GM21447 (cell line): ENCODE results near the gene AJM1.
"Not testable (repeated sequence)": the region's sequence is repeated elsewhere in the genome, so short reads cannot be mapped to it uniquely, and the experiment has no call there.

Experiments used
- ATAC-seq: cut with Tn5 transposase; IDR thresholded peaks from one replicate; pipeline ENCODE4 v1.9.1; 2021; ENCODE audit not compliant: unreplicated experiment

Gene AJM1

DNA sequence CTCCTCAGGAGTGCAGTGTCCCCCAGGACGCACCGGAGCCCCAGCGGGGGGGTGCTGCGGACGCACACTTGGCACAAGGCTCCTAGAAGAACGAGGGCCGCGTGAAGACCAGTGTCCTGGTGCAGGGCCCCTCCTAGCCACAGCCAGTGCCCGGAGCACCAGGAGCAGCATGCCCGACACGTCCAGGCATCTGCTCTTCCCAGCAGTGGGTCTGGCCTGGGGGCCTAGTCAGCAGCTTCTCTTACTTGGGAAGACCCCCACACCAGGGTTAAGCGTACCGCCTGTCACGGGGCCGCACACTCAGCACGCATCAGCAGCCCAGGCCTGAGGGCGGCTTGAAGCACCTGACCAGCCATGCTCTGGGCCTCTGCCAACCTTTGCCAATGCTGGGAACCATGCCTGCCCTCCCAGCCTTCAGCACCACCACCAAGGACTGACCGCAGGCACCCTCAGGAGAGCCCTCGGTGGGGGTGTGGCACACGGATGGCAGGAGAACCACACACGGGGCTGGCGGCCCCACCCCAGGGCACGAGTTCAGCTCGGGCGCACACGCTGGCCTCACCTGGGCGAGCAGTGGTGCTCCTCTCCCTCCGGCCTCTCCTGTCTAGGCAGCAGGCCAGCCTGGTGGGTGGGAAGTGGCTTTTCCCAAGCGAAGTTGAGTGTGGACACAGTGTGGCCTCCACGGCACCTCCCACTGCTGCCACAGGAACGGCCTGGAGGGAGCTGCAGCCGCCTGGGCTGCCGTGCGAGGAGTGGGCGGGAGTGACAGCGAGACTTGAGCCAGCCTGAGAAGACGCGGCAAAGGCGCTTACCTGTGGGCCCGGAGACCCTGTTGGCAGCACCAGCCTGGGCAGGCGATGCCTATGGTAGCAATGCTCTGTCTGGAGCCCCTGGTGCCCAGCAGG is 12.0 kb upstream of the AJM1 start:
- ATAC-seq = no peak

DNA sequence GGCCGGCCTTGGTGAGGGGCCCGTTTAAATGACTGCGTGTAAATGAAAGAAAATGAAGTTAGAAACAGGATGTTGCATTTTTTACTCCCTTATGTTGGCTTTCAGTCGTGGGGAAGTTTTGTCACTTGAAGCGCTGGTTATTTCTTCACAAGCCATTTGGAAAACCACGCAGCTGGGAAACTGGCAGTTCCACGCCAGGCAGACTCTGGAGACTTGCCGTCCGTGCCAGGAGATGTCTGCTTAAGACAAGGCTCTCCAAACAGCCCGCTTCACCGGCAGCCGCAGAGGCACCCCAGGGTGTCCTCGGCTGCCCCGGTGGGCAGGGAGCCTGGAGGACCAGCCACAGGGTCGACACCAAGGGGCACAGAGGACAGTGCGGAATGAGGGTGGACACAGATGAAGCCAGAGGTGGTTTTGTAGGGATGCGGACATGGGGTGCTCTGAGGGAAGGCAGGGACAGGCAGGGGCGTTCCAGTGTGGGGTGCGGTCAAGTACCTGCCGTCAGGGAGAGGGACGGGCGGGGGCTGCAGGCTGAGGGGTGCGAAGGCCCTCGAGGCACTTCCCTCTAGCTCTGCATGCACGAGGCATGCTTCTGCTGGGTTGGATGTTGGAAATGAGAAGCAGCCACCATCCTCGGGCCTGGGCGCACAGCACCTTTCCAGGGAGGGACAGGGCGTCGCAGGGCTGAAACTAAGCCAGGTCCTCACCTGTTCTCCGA is 11.1 kb upstream of the AJM1 start:
- ATAC-seq = no peak

DNA sequence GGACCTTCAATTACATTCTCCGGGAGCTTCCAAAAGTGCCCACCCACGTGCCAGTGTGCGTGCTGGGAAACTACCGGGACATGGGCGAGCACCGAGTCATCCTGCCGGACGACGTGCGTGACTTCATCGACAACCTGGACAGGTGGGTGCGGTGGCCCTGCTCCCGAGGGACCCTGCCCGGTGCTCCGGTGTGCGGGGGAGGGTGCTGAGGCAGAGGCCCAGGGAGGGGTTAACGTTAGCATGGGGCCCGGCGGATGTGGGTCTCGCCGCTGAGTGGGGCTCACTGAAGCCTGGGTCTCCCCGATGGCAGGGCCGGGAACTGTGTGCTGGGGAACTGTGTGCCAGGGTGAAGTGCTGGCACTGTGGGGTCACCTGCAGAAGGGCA is 10.6 kb upstream of the AJM1 start:
- ATAC-seq = no peak

- no peak for ATAC-seq
Measured at GRCh38 chr9:136832581-136832980, 9.7 kb upstream of the AJM1 start.

- ATAC-seq = not testable (repeated sequence)
Measured at GRCh38 chr9:136833381-136834048, 8.8 kb upstream of the AJM1 start.

DNA sequence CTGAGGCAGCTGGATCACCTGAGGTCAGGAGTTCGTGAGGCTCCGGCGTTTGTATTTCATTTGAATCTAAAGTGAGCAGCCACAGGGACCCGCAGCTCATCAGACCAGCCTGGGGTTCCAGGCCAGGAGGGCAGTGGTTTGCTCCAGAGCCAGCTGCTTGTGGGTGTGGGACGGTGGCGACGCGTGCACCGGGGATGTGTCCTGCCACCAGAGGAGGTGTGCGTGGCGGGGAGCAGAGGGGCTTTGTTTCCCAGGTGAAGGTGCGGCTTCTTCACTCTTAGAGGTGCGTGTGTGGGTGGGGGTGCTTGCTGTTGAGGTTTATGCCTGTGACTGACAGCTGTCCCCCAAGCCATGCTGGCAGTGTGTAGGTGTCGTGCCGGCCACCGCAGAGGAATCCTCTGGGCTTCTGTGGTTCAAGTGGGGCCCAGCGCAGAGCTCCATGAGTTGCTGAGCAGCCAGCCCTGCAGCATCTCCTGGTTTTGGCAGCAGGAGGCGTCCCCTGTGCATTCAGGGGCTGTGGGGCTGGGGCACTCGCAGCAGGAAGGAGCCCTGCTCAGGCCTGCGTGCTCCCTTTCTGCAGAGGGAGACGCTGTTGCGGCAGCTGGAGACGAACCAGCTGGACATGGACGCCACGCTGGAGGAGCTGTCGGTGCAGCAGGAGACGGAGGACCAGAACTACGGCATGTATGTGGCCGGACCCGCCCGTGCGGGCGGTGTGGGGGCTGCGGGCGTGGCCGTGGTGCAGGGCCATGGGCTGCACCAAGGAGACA is 6.9 kb upstream of the AJM1 start:
- no peak for ATAC-seq

DNA sequence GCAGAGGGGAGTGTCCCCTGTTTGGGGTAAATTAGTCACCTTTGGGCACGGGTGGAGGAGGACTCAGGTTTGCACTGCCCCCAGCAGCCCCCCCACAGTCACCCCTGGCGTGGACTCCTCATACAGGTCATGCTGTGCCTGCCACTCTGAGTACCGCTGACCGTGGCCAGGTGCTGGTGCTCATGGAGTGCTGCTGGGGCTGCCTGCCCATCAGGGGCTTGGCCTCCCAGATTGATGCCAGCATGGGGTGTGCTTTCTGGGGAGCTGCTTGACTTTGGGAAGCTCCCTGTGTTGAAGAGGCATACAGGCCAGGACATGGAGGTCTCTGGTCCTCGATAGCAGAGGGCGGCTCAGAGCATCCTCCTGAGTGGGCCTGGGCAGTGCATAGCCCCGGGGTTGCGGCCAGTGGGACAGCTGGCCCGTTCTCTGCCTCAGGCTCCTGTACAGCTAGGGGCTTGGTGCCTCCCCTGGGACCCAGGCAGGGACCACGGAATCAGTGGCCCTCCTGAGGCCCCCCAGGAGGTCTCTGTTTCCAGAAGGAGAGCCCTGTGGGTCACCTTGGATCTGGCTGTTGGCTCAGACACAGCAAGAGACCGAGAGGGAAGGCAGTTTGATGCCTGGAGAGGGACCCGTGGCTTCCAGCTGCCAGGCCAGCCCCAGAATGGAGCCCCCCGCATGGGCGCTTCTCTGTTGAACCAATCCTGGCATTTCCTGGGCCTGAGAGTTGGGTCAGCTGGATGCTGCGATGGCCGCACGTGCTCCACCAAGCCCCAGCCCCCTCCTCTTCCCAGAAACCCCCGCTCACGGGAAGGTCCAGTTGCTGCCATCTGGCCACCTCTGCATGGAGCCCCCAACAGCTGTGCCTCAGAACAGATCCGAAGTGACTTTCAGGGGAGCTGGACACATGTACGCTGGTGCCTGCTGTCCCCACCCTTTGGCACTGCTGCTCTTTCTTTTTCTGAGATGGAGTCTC is 6.1 kb upstream of the AJM1 start:
- ATAC-seq = no peak

GRCh38 chr9:136837146-136837855 is 5.0 kb upstream of the AJM1 start:
- no peak for ATAC-seq

DNA sequence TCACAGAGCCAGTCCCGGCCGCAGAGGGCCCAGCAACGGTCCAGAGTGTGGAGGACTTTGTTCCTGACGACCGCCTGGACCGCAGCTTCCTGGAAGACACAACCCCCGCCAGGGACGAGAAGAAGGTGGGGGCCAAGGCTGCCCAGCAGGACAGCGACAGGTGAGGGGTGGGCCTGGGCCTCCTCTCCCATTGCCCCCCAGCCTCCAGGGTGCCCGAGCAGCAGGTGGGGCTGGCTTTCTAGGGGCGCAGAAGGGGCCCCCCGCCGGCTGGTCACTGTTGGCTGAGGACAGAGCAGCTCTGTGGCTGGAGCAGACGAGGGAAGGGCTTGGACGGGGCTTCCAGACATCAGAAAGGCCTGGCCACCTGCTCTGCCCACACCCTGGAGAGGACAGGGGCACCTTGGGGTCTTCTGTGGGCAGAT is 4.4 kb upstream of the AJM1 start:
- ATAC-seq = not testable (repeated sequence)

- ATAC-seq = no peak
Measured at GRCh38 chr9:136838314-136839228, 3.7 kb upstream of the AJM1 start.

DNA sequence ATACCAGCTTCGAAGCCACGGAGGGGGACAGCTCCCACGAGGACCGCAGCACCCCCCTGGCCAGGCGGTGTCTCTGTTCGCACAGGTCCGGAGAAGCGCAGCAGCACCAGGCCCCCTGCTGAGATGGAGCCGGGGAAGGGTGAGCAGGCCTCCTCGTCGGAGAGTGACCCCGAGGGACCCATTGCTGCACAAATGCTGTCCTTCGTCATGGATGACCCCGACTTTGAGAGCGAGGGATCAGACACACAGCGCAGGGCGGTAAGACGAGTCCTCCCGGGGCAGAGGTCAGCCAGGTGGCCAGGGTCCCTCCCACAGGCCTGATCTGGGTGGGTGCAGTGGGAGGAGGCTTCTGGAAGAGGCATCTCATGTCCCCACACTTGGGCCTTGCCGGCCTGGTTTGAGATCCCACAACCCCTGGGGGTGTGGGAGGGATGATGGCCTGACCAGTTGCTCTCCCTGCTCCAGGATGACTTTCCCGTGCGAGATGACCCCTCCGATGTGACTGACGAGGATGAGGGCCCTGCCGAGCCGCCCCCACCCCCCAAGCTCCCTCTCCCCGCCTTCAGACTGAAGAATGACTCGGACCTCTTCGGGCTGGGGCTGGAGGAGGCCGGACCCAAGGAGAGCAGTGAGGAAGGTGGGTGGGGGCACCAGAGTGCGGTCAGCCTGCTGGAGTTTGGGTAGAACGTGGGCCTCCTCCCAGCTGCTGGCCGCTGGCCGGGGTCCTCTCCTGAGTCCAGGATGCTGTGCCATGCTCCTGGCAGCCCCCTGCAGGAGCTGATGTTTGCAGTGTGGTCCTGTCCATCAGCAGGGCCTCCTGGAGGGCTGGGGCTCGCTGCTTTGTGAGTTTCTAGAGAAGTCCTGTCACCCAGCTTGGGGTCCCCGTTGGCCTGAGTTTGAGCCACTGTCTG is 2.8 kb upstream of the AJM1 start:
- ATAC-seq = no peak

GRCh38 chr9:136840140-136840876 is 2.0 kb upstream of the AJM1 start:
- ATAC-seq = no peak

- ATAC-seq = no peak
Measured at GRCh38 chr9:136840877-136841645, 1.2 kb upstream of the AJM1 start.

- not testable (repeated sequence) for ATAC-seq
Measured at GRCh38 chr9:136841646-136842379, 465 bp upstream of the AJM1 start.
